ENCODE data around the gene CNKSR2.

The CNKSR2 gene

GRCh38 chrX:21620234-21620633 lies 246.0 kb downstream of the CNKSR2 start:
- no peak for DNase-seq

GRCh38 chrX:21623778-21624501 lies 249.7 kb downstream of the CNKSR2 start:
- no peak for DNase-seq

- DNase-seq, result no peak
Observed at GRCh38 chrX:21632027-21632426, 257.8 kb downstream of the CNKSR2 start.

- DNase-seq, result no peak
Observed at GRCh38 chrX:21638311-21638710, 264.1 kb downstream of the CNKSR2 start.

GRCh38 chrX:21639775-21640174 lies 265.6 kb downstream of the CNKSR2 start:
- no peak for DNase-seq

- DNase-seq, result no peak
Observed at GRCh38 chrX:21645431-21645830, 271.2 kb downstream of the CNKSR2 start.

GRCh38 chrX:21645886-21646285 lies 271.7 kb downstream of the CNKSR2 start:
- DNase-seq, result no peak

GRCh38 chrX:21655901-21656586 lies 281.8 kb downstream of the CNKSR2 start:
- no peak for DNase-seq

- DNase-seq, result no peak
Observed at GRCh38 chrX:21656587-21657317, 282.5 kb downstream of the CNKSR2 start.

GRCh38 chrX:21657318-21658151 lies 283.3 kb downstream of the CNKSR2 start:
- DNase-seq, result no peak

- DNase-seq, result no peak
Observed at GRCh38 chrX:21658152-21658737, 284.0 kb downstream of the CNKSR2 start, which contains the start of gene KLHL34. Gene KLHL34, minus strand, starts transcription at chrX:21658330. Its CDS starts 542 bp downstream, at chrX:21657788.

- peak; percentile 1 to 11 for DNase-seq
Observed at GRCh38 chrX:21658746-21659145, 284.5 kb downstream of the CNKSR2 start.

GRCh38 chrX:21659320-21659719 lies 285.1 kb downstream of the CNKSR2 start:
- no peak for DNase-seq

GRCh38 chrX:21660156-21660555 lies 285.9 kb downstream of the CNKSR2 start:
- no peak for DNase-seq

GRCh38 chrX:21661316-21661715 lies 287.1 kb downstream of the CNKSR2 start:
- DNase-seq, result no peak

- no peak for DNase-seq
Observed at GRCh38 chrX:21662761-21663160, 288.5 kb downstream of the CNKSR2 start.

GRCh38 chrX:21666252-21666651 lies 292.0 kb downstream of the CNKSR2 start:
- DNase-seq, result no peak

GRCh38 chrX:21666679-21667078 lies 292.5 kb downstream of the CNKSR2 start:
- no peak for DNase-seq

- DNase-seq, result no peak
Observed at GRCh38 chrX:21674430-21675186, 300.4 kb downstream of the CNKSR2 start.

GRCh38 chrX:21675931-21676330 lies 301.7 kb downstream of the CNKSR2 start:
- no peak for DNase-seq

- DNase-seq, result no peak
Observed at GRCh38 chrX:21678048-21678612, 303.9 kb downstream of the CNKSR2 start.
